ENCODE data around the gene NPW.

The NPW gene

GRCh38 chr16:2036200-2036966 lies 16.8 kb downstream of the NPW start:
- H3K4me1 ChIP-seq (ENCODE audit: control extremely low read depth in 1 of 4, control insufficient read depth in 4 of 4, insufficient read depth in 4 of 4, low read length in 3 of 4) = peaks cover 0 to 29% (median 23%) of the 10 kb centered on the region in 4 experiments
- H3K4me3 ChIP-seq (ENCODE audit: control insufficient read depth in 1 of 7, extremely low read depth in 1 of 7, insufficient read depth in 4 of 7, low read depth in 2 of 7, low read length in 6 of 7) = no peak overlapping the region
- ChIA-PET POLR2A (no interaction called here), CTCF (interaction anchor here (1.3 to 1.5 kb wide), 2 partner anchors 8 to 104 kb away, joined by 4 read pairs; no protein-coding TSS in a partner anchor)
- H3K9me3 ChIP-seq (ENCODE audit: control extremely low read depth in 1 of 5, control insufficient read depth in 4 of 5, insufficient read depth in 2 of 5, low read depth in 1 of 5, low read length in 4 of 5) = no peaks in the 10 kb centered on the region
- H3K27ac ChIP-seq (ENCODE audit: insufficient read depth in 1 of 2, low read depth in 1 of 2, low read length in 2 of 2, poor library complexity in 1 of 2, severe bottlenecking in 2 of 2) = no peak overlapping the region
- WGBS (ENCODE audit: insufficient coverage) = over 99% methylated on average over 42 of the region's 47 CpGs
- peaks cover 0 to 6% (median 1%) of the 10 kb centered on the region in 4 experiments for H3K36me3 ChIP-seq (ENCODE audit: control insufficient read depth in 4 of 4, insufficient read depth in 4 of 4, low read length in 3 of 4)
- H3K27me3 ChIP-seq (replicated peaks in 2 of 5; ENCODE audit: control insufficient read depth in 4 of 5, insufficient read depth in 5 of 5, low read length in 4 of 5) = no peaks in the 10 kb centered on the region
- DNase-seq = no peak

DNA sequence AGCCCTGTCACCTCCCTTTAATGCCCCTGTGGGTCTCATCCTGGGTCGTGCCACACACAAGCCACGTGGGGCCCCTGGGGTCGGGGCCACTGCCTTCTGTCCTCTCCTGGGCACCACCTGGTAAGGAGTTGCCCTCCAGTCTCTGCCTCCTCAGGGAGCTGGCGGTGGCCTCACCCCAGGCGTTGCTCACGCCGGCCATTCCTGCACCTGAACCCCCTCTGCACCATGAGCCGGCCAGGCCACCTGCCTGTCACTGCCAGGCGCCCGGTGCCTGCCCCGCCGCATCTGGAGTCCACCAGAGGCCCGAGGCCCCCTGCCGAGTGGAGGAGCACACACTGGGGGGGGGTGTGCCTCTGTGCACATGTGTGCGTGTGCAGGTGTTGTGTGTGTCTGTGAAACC lies 17.5 kb downstream of the NPW start:
- ChIA-PET CTCF (interaction anchor here (1.3 to 1.5 kb wide), 2 partner anchors 9 to 103 kb away, joined by 4 read pairs; no protein-coding TSS in a partner anchor), POLR2A (no interaction called here)
- peaks cover 0 to 27% (median 23%) of the 10 kb centered on the region in 4 experiments for H3K4me1 ChIP-seq (ENCODE audit: control extremely low read depth in 1 of 4, control insufficient read depth in 4 of 4, insufficient read depth in 4 of 4, low read length in 3 of 4)
- 98% methylated on average over 12 of the region's 15 CpGs for WGBS (ENCODE audit: insufficient coverage)
- no peak overlapping the region for H3K27ac ChIP-seq (ENCODE audit: insufficient read depth in 1 of 2, low read depth in 1 of 2, low read length in 2 of 2, poor library complexity in 1 of 2, severe bottlenecking in 2 of 2)
- H3K9me3 ChIP-seq (ENCODE audit: control extremely low read depth in 1 of 5, control insufficient read depth in 4 of 5, insufficient read depth in 2 of 5, low read depth in 1 of 5, low read length in 4 of 5) = no peaks in the 10 kb centered on the region
- no peak for DNase-seq
- H3K27me3 ChIP-seq (replicated peaks in 2 of 5; ENCODE audit: control insufficient read depth in 4 of 5, insufficient read depth in 5 of 5, low read length in 4 of 5) = no peaks in the 10 kb centered on the region
- H3K4me3 ChIP-seq (ENCODE audit: control insufficient read depth in 1 of 7, extremely low read depth in 1 of 7, insufficient read depth in 4 of 7, low read depth in 2 of 7, low read length in 6 of 7) = no peak overlapping the region
- peaks cover 0 to 6% (median 3%) of the 10 kb centered on the region in 4 experiments for H3K36me3 ChIP-seq (ENCODE audit: control insufficient read depth in 4 of 4, insufficient read depth in 4 of 4, low read length in 3 of 4)

- peaks cover 0 to 8% (median 3%) of the 10 kb centered on the region in 4 experiments for H3K36me3 ChIP-seq (ENCODE audit: control insufficient read depth in 4 of 4, insufficient read depth in 4 of 4, low read length in 3 of 4)
- H3K9me3 ChIP-seq (ENCODE audit: control extremely low read depth in 1 of 5, control insufficient read depth in 4 of 5, insufficient read depth in 2 of 5, low read depth in 1 of 5, low read length in 4 of 5) = no peaks in the 10 kb centered on the region
- no peak overlapping the region for H3K4me3 ChIP-seq (ENCODE audit: control insufficient read depth in 1 of 7, extremely low read depth in 1 of 7, insufficient read depth in 4 of 7, low read depth in 2 of 7, low read length in 6 of 7)
- H3K4me1 ChIP-seq (ENCODE audit: control extremely low read depth in 1 of 4, control insufficient read depth in 4 of 4, insufficient read depth in 4 of 4, low read length in 3 of 4) = peaks cover 0 to 24% (median 21%) of the 10 kb centered on the region in 4 experiments
- H3K27me3 ChIP-seq (replicated peaks in 2 of 5; ENCODE audit: control insufficient read depth in 4 of 5, insufficient read depth in 5 of 5, low read length in 4 of 5) = no peaks in the 10 kb centered on the region
- POLR2A ChIA-PET = no interaction called here
- WGBS (ENCODE audit: insufficient coverage) = 91% methylated on average over 13 of the region's 29 CpGs
- H3K27ac ChIP-seq (ENCODE audit: insufficient read depth in 1 of 2, low read depth in 1 of 2, low read length in 2 of 2, poor library complexity in 1 of 2, severe bottlenecking in 2 of 2) = no peak overlapping the region
- CTCF ChIA-PET = interaction anchor here (1.0 to 1.5 kb wide), 3 partner anchors 10 to 115 kb away, joined by 3 to 4 read pairs (median 4); no protein-coding TSS in a partner anchor
- no peak for DNase-seq
These were observed 18.2 kb downstream of the NPW start for GRCh38 chr16:2037647-2038381.

- H3K27me3 ChIP-seq (replicated peaks in 2 of 5; ENCODE audit: control insufficient read depth in 4 of 5, insufficient read depth in 5 of 5, low read length in 4 of 5) = no peaks in the 10 kb centered on the region
- ChIA-PET POLR2A (no interaction called here), CTCF (interaction anchor here (1.0 to 1.5 kb wide), 2 partner anchors 8 to 114 kb away, joined by 3 to 5 read pairs; no protein-coding TSS in a partner anchor)
- H3K9me3 ChIP-seq (ENCODE audit: control extremely low read depth in 1 of 5, control insufficient read depth in 4 of 5, insufficient read depth in 2 of 5, low read depth in 1 of 5, low read length in 4 of 5) = no peaks in the 10 kb centered on the region
- peaks cover 0 to 24% (median 18%) of the 10 kb centered on the region in 4 experiments for H3K4me1 ChIP-seq (ENCODE audit: control extremely low read depth in 1 of 4, control insufficient read depth in 4 of 4, insufficient read depth in 4 of 4, low read length in 3 of 4)
- no peak overlapping the region for H3K4me3 ChIP-seq (ENCODE audit: control insufficient read depth in 1 of 7, extremely low read depth in 1 of 7, insufficient read depth in 4 of 7, low read depth in 2 of 7, low read length in 6 of 7)
- H3K36me3 ChIP-seq (ENCODE audit: control insufficient read depth in 4 of 4, insufficient read depth in 4 of 4, low read length in 3 of 4) = peaks cover 0 to 13% (median 3%) of the 10 kb centered on the region in 4 experiments
- no peak overlapping the region for H3K27ac ChIP-seq (ENCODE audit: insufficient read depth in 1 of 2, low read depth in 1 of 2, low read length in 2 of 2, poor library complexity in 1 of 2, severe bottlenecking in 2 of 2)
- 95% methylated on average over 26 of the region's 41 CpGs for WGBS (ENCODE audit: insufficient coverage)
- DNase-seq = no peak
These were observed 19.0 kb downstream of the NPW start for GRCh38 chr16:2038382-2039231.

- H3K4me3 ChIP-seq (ENCODE audit: control insufficient read depth in 1 of 7, extremely low read depth in 1 of 7, insufficient read depth in 4 of 7, low read depth in 2 of 7, low read length in 6 of 7) = no peak overlapping the region
- no peaks in the 10 kb centered on the region for H3K9me3 ChIP-seq (ENCODE audit: control extremely low read depth in 1 of 5, control insufficient read depth in 4 of 5, insufficient read depth in 2 of 5, low read depth in 1 of 5, low read length in 4 of 5)
- no peaks in the 10 kb centered on the region for H3K27me3 ChIP-seq (replicated peaks in 2 of 5; ENCODE audit: control insufficient read depth in 4 of 5, insufficient read depth in 5 of 5, low read length in 4 of 5)
- H3K36me3 ChIP-seq (ENCODE audit: control insufficient read depth in 4 of 4, insufficient read depth in 4 of 4, low read length in 3 of 4) = peaks cover 0 to 13% (median 3%) of the 10 kb centered on the region in 4 experiments
- WGBS (ENCODE audit: insufficient coverage) = 89% methylated on average over 26 of the region's 29 CpGs
- no peak overlapping the region for H3K27ac ChIP-seq (ENCODE audit: insufficient read depth in 1 of 2, low read depth in 1 of 2, low read length in 2 of 2, poor library complexity in 1 of 2, severe bottlenecking in 2 of 2)
- ChIA-PET POLR2A (no interaction called here), CTCF (interaction anchor here (1.5 to 1.7 kb wide), 2 partner anchors 9 to 15 kb away, joined by 4 to 5 read pairs; no protein-coding TSS in a partner anchor)
- peaks cover 0 to 27% (median 21%) of the 10 kb centered on the region in 4 experiments for H3K4me1 ChIP-seq (ENCODE audit: control extremely low read depth in 1 of 4, control insufficient read depth in 4 of 4, insufficient read depth in 4 of 4, low read length in 3 of 4)
- no peak for DNase-seq
These were observed 19.9 kb downstream of the NPW start for GRCh38 chr16:2039274-2040031.

DNA sequence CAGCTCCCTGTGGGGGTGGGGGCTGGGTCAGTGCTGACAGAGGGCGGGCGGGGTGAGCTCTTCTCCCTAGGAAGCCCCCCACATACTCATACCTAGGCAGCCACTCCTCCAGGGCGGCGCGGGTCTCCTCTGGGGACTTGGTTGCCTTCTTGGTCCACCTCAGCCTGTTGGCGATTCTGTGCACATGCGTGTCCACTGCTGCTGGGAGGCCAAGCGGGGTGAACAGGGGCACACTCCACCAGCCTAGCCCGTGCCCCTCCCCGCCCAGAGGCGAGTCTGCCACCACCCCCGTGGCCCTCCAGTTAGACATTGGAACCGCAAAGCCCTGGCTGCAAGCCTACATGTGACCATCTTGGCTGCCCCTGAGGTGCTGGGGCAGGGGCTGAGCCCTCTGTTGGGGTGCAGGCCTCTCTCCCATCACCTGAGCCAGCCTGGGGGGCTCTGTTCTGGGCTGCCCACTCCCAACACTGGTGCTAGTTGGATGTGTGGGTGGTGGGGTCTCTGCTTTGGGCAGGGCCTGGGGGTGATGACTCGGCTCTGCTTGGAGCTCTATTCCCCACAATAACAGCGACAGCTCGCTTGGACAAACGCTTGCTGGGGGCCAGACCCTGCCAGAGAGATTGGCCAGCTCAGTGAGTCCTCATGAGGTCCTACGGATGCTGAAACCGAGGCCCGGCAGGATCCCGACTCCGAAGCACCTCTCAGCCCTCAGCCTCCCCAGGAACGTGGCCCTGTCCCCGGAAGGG lies 20.6 kb downstream of the NPW start:
- POLR2A ChIA-PET = no interaction called here
- H3K27ac ChIP-seq (ENCODE audit: insufficient read depth in 1 of 2, low read depth in 1 of 2, low read length in 2 of 2, poor library complexity in 1 of 2, severe bottlenecking in 2 of 2) = no peak overlapping the region
- peaks cover 0 to 13% (median 3%) of the 10 kb centered on the region in 4 experiments for H3K36me3 ChIP-seq (ENCODE audit: control insufficient read depth in 4 of 4, insufficient read depth in 4 of 4, low read length in 3 of 4)
- no peaks in the 10 kb centered on the region for H3K9me3 ChIP-seq (ENCODE audit: control extremely low read depth in 1 of 5, control insufficient read depth in 4 of 5, insufficient read depth in 2 of 5, low read depth in 1 of 5, low read length in 4 of 5)
- no peak for DNase-seq
- no peaks in the 10 kb centered on the region for H3K27me3 ChIP-seq (replicated peaks in 2 of 5; ENCODE audit: control insufficient read depth in 4 of 5, insufficient read depth in 5 of 5, low read length in 4 of 5)
- CTCF ChIA-PET = interaction anchor here (1.1 to 1.7 kb wide), 4 partner anchors 10 to 35 kb away, joined by 3 to 5 read pairs (median 4); no protein-coding TSS in a partner anchor
- no peak overlapping the region for H3K4me3 ChIP-seq (ENCODE audit: control insufficient read depth in 1 of 7, extremely low read depth in 1 of 7, insufficient read depth in 4 of 7, low read depth in 2 of 7, low read length in 6 of 7)
- H3K4me1 ChIP-seq (ENCODE audit: control extremely low read depth in 1 of 4, control insufficient read depth in 4 of 4, insufficient read depth in 4 of 4, low read length in 3 of 4) = peaks cover 0 to 25% (median 19%) of the 10 kb centered on the region in 4 experiments
- WGBS (ENCODE audit: insufficient coverage) = 97% methylated on average over 24 of the region's 24 CpGs

Measured in common myeloid progenitor, CD34-positive (primary cell).